Thymus (tissue), 11 donors: ENCODE data around the gene TCF12. TPM values are rescaled to one million over a fixed set of nuclear protein-coding genes. Genes with fewer than 3 reads are reported as not detected.

Experiments used
- DNase-seq, 9 donors: peaks; one replicate each; pipeline ENCODE4 v3.0.0-alpha.2; 2013; ENCODE audit warnings: low spot score in 9 of 9, low read depth in 6 of 9, missing footprints in 1 of 9
- H3K27ac ChIP-seq, 2 donors: one replicate each; pipeline ENCODE4 v1.5.1; 2013; ENCODE audit warnings: control low read depth in 1 of 2, low read depth in 1 of 2, low read length in 1 of 2, mild to moderate bottlenecking in 1 of 2, moderate library complexity in 1 of 2
- H3K27me3 ChIP-seq, 2 donors: one replicate each; pipeline ENCODE4 v1.5.1; 2013; ENCODE audit warnings: low read length in 1 of 2; ENCODE audit not compliant: control insufficient read depth in 2 of 2, insufficient read depth in 1 of 2
- H3K36me3 ChIP-seq, 2 donors: one replicate each; pipeline ENCODE4 v1.5.1; 2013; ENCODE audit warnings: low read length in 1 of 2, mild to moderate bottlenecking in 1 of 2, moderate library complexity in 1 of 2; ENCODE audit not compliant: control insufficient read depth in 2 of 2, insufficient read depth in 2 of 2
- H3K4me1 ChIP-seq, 2 donors: one replicate each; pipeline ENCODE4 v1.5.1; 2013; ENCODE audit warnings: low read length in 2 of 2; ENCODE audit not compliant: control insufficient read depth in 2 of 2, insufficient read depth in 2 of 2
- H3K4me3 ChIP-seq, 2 donors: one replicate each; pipeline ENCODE4 v1.5.1; 2013; ENCODE audit warnings: low read length in 2 of 2, control low read depth in 1 of 2, mild to moderate bottlenecking in 1 of 2
- H3K9me3 ChIP-seq, 2 donors: one replicate each; pipeline ENCODE4 v1.5.1; 2013; ENCODE audit warnings: low read length in 1 of 2, mild to moderate bottlenecking in 1 of 2; ENCODE audit not compliant: control insufficient read depth in 2 of 2, insufficient read depth in 1 of 2
- WGBS: extraction: QIAGEN DNeasy Blood & Tissue Kit; methylation state at CpG from one replicate; pipeline ENCODE4 v1.1.7; 2013; 5-methylcytosine and 5-hydroxymethylcytosine counted together
- polyA plus RNA-seq: library from polyadenylated mRNA; stranded (reverse); fragments of 200-250 nt; gene quantifications from one replicate; pipeline ENCODE4 v1.2.3, GENCODE V29; 2013
- total RNA-seq: library from RNA; stranded (reverse); fragments of 120-200 nt; gene quantifications from one replicate; pipeline ENCODE4 v1.2.4, GENCODE V29; 2013
- donor health status: healthy.

The TCF12 gene
- total and polyA plus RNA-seq, 2 donors = 45.2 to 159 TPM

DNA sequence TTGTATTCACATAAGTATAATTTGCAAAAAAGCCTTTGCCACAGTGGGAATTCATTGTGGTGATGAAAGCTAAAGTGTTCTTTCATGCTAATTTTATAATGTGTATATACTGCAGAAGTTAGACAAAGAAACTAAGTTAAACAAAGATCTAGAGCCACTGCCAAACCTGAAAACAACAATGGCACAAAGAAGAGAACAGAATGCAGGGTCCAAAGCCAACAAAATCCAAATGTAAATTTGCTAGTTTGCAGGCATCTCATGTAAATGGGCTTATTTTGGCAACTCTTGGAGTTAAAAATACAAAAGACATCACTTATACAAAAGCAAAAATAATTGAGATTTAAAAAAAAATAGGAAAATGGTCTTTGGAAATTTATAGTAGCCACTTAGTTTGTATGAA lies 123.0 kb downstream of the TCF12 start:
- H3K27ac ChIP-seq = no peak overlapping the region
- no peak for DNase-seq
- peaks cover 0 to 7% of the 10 kb centered on the region in 2 donors for H3K4me1 ChIP-seq

DNA sequence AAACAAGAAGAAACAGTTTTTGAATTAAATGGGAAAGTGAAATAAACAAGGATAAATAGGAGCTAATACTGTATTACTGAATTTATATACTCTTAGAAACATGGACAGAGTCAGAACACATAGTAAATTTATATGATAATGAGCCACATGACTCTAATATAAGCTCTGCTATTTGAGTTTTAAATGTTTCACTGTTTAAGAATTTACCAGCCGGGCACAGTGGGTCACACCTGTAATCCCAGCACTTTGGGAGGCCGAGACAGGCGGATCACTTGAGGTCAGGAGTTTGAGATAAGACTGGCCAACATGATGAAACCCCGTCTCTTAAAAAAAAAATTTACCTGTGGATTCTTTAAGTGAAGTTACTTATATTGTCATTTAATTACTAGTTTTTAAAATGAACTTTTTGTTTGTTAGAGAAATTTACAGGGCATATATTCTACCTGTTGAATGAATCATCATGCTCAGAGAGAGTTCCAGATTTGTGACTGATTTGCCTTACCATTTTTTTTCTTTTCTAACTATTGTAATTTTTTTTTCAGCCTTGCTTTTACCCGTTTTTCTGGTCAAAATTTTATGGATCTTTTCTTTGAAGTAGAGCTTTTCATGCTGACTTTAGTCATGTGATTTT lies 125.7 kb downstream of the TCF12 start:
- H3K27ac ChIP-seq = no peak overlapping the region
- H3K27me3 ChIP-seq = no peaks in the 10 kb centered on the region
- H3K4me3 ChIP-seq = no peak overlapping the region
- H3K36me3 ChIP-seq = peaks cover 0 to 32% of the 10 kb centered on the region in 2 donors
- H3K4me1 ChIP-seq = peaks cover 0 to 4% of the 10 kb centered on the region in 2 donors
- H3K9me3 ChIP-seq = no peaks in the 10 kb centered on the region
- WGBS = 78% methylated on average over 5 of the region's 5 CpGs
- DNase-seq = no peak

More for the DNA sequence above, 123.0 kb downstream of the TCF12 start:
- no peaks in the 10 kb centered on the region for H3K27me3 ChIP-seq
- H3K36me3 ChIP-seq = peaks cover 0 to 17% of the 10 kb centered on the region in 2 donors
- H3K4me3 ChIP-seq = no peak overlapping the region
- no peaks in the 10 kb centered on the region for H3K9me3 ChIP-seq

DNA sequence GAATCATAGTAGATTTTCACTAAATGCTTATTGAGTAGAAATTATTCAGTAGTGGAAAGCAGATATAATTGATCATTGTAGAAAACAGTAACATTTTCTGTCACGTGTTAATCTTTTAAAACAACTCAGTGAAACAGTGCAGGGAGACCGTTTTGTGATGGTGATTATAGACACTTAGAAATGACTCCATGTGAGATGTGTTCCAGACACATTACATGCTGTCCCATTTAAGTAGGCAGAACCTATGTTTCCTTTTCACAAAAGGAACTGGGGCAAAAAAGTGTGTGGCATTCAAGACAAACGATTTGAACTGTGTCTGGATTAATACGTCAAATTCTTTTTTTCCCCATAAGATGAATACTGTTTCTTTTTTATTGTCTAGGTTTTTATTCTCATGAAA lies 126.5 kb downstream of the TCF12 start:
- Histone ChIP-seq H3K36me3 (peaks cover 0 to 32% of the 10 kb centered on the region in 2 donors), H3K4me3 (no peak overlapping the region), H3K9me3 (no peaks in the 10 kb centered on the region), H3K27ac (no peak overlapping the region), H3K27me3 (no peaks in the 10 kb centered on the region), H3K4me1 (no peaks in the 10 kb centered on the region)
- DNase-seq = no peak
- WGBS = 87% methylated on average over 4 of the region's 4 CpGs

DNA sequence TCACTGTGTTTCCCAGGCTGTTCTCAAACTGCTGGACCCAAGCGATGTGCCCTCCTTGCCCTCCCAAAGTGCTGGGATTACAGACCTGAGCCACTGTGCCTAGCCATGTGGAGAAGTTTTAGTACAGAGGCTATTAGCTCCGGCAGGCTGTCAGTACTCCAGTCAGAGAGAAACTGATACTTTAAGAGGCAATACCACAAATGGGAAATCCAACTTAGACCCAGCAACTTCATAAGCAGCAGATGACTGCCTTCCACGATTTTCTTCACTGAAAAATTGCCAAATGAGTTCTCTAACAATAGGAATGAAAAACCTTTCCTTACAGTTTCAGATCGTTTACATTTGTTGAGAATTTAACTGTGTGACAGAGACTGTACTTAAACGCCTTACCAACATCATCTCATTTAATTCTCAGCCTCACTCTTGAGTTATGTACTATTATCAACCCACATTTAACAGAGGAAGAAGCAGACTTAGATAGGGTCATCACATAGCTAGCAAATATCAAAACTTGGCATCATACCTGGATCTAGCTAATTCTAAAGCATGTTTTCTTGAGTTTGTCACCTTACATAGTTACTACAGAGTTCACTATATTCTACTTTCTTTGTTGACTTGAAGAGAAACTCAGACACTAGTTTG lies 127.4 kb downstream of the TCF12 start:
- Histone ChIP-seq H3K4me1 (no peaks in the 10 kb centered on the region), H3K9me3 (no peaks in the 10 kb centered on the region), H3K27ac (no peak overlapping the region), H3K27me3 (no peaks in the 10 kb centered on the region), H3K4me3 (no peak overlapping the region), H3K36me3 (peaks cover 0 to 32% of the 10 kb centered on the region in 2 donors)
- whole genome bisulfite sequencing = 95% methylated on average over 5 of the region's 5 CpGs
- DNase-seq = no peak

DNA sequence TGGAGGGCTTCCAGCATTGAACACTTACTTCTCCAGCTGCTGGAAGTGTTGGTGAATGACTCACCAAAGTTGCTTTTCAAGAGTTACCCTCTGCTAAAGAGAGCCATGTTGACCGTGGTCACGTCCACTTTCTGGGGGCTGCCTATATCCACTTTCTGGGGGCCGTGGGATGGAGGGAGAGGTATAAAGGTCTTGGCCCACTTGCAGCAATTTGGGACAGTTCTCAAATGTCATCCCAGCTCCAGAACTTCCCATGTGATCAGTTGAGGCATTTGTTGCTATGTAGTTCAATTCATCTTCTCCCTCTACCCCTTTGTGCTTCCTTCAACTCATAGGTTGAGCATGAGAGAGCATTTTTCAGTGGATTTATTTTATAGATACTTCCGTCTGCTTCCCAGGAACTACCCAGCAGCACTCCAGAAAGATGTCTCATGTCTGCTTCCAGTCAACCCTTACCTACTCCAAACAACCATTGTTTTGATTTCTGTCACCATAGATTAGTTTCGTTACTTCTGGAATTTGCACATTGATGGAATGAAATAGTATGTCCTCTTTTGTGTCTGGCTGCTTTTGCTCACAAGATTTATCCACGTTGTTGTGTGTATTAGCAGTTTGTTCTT lies 130.6 kb downstream of the TCF12 start:
- Histone ChIP-seq H3K9me3 (no peaks in the 10 kb centered on the region), H3K4me1 (no peaks in the 10 kb centered on the region), H3K36me3 (peaks cover 0 to 31% of the 10 kb centered on the region in 2 donors), H3K4me3 (no peak overlapping the region), H3K27ac (no peak overlapping the region), H3K27me3 (no peaks in the 10 kb centered on the region)
- WGBS = 96% methylated on average over 6 of the region's 6 CpGs
- DNase-seq = no peak

DNA sequence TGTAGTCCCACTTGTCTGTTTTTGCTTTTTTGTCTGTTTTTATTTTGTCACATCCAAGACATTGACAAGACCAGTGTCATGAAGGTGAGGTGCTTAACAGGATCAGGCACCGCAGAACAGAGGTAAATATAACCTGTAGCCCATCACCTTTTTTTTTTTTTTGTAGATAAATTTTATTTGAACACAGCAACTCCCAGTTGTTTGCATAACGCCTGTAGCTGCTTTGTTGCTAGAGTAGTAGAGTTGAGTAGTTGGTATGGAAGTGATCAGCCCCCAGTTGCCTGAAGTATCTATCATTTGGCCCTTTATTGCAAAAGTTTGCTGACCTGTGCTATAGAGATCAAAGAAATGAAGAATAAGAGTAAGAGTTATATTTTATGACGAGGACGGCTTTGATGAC lies 135.0 kb downstream of the TCF12 start:
- Histone ChIP-seq H3K27ac (no peak overlapping the region), H3K4me1 (peaks cover 4% of the 10 kb centered on the region in 2 donors), H3K4me3 (no peak overlapping the region), H3K9me3 (no peaks in the 10 kb centered on the region), H3K36me3 (peaks cover 0 to 30% of the 10 kb centered on the region in 2 donors), H3K27me3 (no peaks in the 10 kb centered on the region)
- no peak for DNase-seq
- 96% methylated on average over 4 of the region's 4 CpGs for WGBS

DNA sequence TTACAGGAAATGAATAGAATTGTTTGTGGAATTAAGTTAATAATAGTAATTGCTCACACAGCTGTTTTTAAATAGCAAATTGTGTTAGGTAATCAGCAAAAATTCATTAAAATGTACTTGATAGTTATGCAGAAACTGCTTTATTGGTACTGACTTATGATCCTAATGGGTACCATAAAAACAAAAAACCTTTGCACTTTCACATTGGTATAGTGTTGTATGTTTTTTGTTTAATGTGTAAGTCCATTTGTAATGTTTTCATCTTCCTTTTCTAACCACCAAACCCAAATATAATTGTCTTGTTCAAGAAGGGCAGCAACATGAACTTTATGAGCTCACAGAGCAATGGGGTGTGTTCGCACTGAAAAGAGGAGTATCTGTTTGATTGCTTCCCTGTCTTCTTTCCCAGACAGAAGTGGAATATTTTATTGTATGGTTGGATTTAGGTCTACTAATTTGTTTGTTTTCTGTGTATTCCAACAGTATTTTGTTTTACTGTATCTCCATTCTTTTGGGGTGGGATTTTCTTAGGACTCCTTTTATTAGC lies 135.8 kb downstream of the TCF12 start:
- Histone ChIP-seq H3K27me3 (no peaks in the 10 kb centered on the region), H3K4me3 (no peak overlapping the region), H3K27ac (no peak overlapping the region), H3K36me3 (peaks cover 0 to 25% of the 10 kb centered on the region in 2 donors), H3K4me1 (peaks cover 4% of the 10 kb centered on the region in 2 donors), H3K9me3 (no peaks in the 10 kb centered on the region)
- DNase-seq = no peak
- 97% methylated on average over 1 of the region's 1 CpG for WGBS

DNA sequence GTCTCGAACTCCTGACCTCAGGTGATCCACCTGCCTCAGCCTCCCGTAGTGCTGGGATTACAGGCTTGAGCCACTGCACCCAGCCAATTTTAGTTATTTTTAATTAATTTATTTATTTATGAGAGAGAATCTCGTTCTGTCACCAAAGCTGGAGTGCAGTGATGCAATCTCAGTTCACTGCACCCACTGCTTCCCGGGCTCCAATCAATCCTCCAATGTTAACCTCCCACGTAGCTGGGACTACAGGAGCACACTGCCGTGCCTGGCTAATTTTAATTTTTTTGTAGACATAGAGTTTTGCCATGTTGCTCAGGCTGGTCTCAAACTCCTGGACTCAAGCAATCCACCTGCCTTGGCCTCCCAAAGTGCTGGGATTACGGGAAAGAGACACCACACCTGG lies 137.9 kb downstream of the TCF12 start:
- Histone ChIP-seq H3K27me3 (no peaks in the 10 kb centered on the region), H3K36me3 (peaks cover 0 to 31% of the 10 kb centered on the region in 2 donors), H3K4me1 (peaks cover 4% of the 10 kb centered on the region in 2 donors), H3K27ac (no peak overlapping the region), H3K9me3 (no peaks in the 10 kb centered on the region), H3K4me3 (no peak overlapping the region)
- 98% methylated on average over 7 of the region's 7 CpGs for WGBS
- no peak for DNase-seq
